Measurements from ENCODE around the gene FGF18. TPM values are rescaled to one million over a fixed set of nuclear protein-coding genes. Genes with fewer than 3 reads are reported as not detected.

The FGF18 gene
- total RNA-seq, 2 donors from 2014 or later, result 0.41 to 0.51 TPM

GRCh38 chr5:171429543-171429910 lies 10.1 kb downstream of the FGF18 start:
- Histone ChIP-seq H3K9me3 (no peaks in the 10 kb centered on the region), H3K4me3 (no peak overlapping the region), H3K4me1 (replicated peaks) (no peaks in the 10 kb centered on the region), H3K36me3 (no peaks in the 10 kb centered on the region), H3K27ac (no peak overlapping the region), H3K27me3 (replicated peaks; ENCODE audit: insufficient read depth) (no peaks in the 10 kb centered on the region)
- 92% methylated on average over 4 of the region's 4 CpGs for whole genome bisulfite sequencing
- TF ChIP-seq POLR2AphosphoS5 (IDR thresholded peaks at IDR 0.05), result no peak
- no peak for TF ChIP-seq CTCF (IDR thresholded peaks at IDR 0.05)
- no peak for TF ChIP-seq POLR2A (IDR thresholded peaks at IDR 0.05)
- intact Hi-C loops (cut with DNase I), result no loop called here
- DNase-seq (ENCODE audit: low spot score), result no peak

- Histone ChIP-seq H3K36me3 (no peaks in the 10 kb centered on the region), H3K27ac (no peak overlapping the region), H3K9me3 (no peaks in the 10 kb centered on the region), H3K4me3 (no peak overlapping the region), H3K27me3 (replicated peaks; ENCODE audit: insufficient read depth) (no peaks in the 10 kb centered on the region), H3K4me1 (replicated peaks) (no peaks in the 10 kb centered on the region)
- intact Hi-C loops (cut with DNase I), result no loop called here
- DNase-seq (ENCODE audit: low spot score), result no peak
- 89% methylated on average over 6 of the region's 7 CpGs for WGBS
- TF ChIP-seq CTCF (IDR thresholded peaks at IDR 0.05), result no peak
- no peak for TF ChIP-seq POLR2AphosphoS5 (IDR thresholded peaks at IDR 0.05)
- TF ChIP-seq POLR2A (IDR thresholded peaks at IDR 0.05), result no peak
These were observed 11.9 kb downstream of the FGF18 start for GRCh38 chr5:171431251-171431777.

- no peaks in the 10 kb centered on the region for H3K9me3 ChIP-seq
- 74% methylated on average over 8 of the region's 8 CpGs for WGBS
- no peaks in the 10 kb centered on the region for H3K4me1 ChIP-seq (replicated peaks)
- no peak overlapping the region for H3K4me3 ChIP-seq
- H3K27me3 ChIP-seq (replicated peaks; ENCODE audit: insufficient read depth), result no peaks in the 10 kb centered on the region
- intact Hi-C loops (cut with DNase I), result no loop called here
- no peak for DNase-seq (ENCODE audit: low spot score)
- TF ChIP-seq POLR2A (IDR thresholded peaks at IDR 0.05), result no peak
- TF ChIP-seq POLR2AphosphoS5 (IDR thresholded peaks at IDR 0.05), result no peak
- no peak for TF ChIP-seq CTCF (IDR thresholded peaks at IDR 0.05)
- no peaks in the 10 kb centered on the region for H3K36me3 ChIP-seq
- H3K27ac ChIP-seq, result no peak overlapping the region
These were observed 12.6 kb downstream of the FGF18 start for GRCh38 chr5:171432076-171432475.

GRCh38 chr5:171432583-171433351 lies 13.3 kb downstream of the FGF18 start:
- Histone ChIP-seq H3K36me3 (no peaks in the 10 kb centered on the region), H3K4me1 (replicated peaks) (no peaks in the 10 kb centered on the region), H3K4me3 (no peak overlapping the region), H3K9me3 (no peaks in the 10 kb centered on the region), H3K27ac (no peak overlapping the region), H3K27me3 (replicated peaks; ENCODE audit: insufficient read depth) (no peaks in the 10 kb centered on the region)
- 91% methylated on average over 16 of the region's 16 CpGs for WGBS
- DNase-seq (ENCODE audit: low spot score), result no peak
- intact Hi-C loops (cut with DNase I), result no loop called here
- no peak for TF ChIP-seq CTCF (IDR thresholded peaks at IDR 0.05)
- TF ChIP-seq POLR2AphosphoS5 (IDR thresholded peaks at IDR 0.05), result no peak
- TF ChIP-seq POLR2A (IDR thresholded peaks at IDR 0.05), result no peak

- no peak overlapping the region for H3K4me3 ChIP-seq
- no peaks in the 10 kb centered on the region for H3K9me3 ChIP-seq
- no peaks in the 10 kb centered on the region for H3K27me3 ChIP-seq (replicated peaks; ENCODE audit: insufficient read depth)
- no peak for TF ChIP-seq CTCF (IDR thresholded peaks at IDR 0.05)
- no peak for TF ChIP-seq POLR2AphosphoS5 (IDR thresholded peaks at IDR 0.05)
- no peak for TF ChIP-seq POLR2A (IDR thresholded peaks at IDR 0.05)
- no peak overlapping the region for H3K27ac ChIP-seq
- intact Hi-C loops (cut with DNase I), result no loop called here
- no peaks in the 10 kb centered on the region for H3K36me3 ChIP-seq
- DNase-seq (ENCODE audit: low spot score), result no peak
- no peaks in the 10 kb centered on the region for H3K4me1 ChIP-seq (replicated peaks)
- WGBS, result 68% methylated on average over 6 of the region's 6 CpGs
These were observed 13.9 kb downstream of the FGF18 start for GRCh38 chr5:171433352-171433698.
